ENCODE data around the gene CLDN1. TPM values are rescaled to one million over a fixed set of nuclear protein-coding genes. Genes with fewer than 3 reads are reported as not detected.

CLDN1 gene
- total RNA-seq, 2 donors from 2014 or later = 0.21 to 2.0 TPM

DNA sequence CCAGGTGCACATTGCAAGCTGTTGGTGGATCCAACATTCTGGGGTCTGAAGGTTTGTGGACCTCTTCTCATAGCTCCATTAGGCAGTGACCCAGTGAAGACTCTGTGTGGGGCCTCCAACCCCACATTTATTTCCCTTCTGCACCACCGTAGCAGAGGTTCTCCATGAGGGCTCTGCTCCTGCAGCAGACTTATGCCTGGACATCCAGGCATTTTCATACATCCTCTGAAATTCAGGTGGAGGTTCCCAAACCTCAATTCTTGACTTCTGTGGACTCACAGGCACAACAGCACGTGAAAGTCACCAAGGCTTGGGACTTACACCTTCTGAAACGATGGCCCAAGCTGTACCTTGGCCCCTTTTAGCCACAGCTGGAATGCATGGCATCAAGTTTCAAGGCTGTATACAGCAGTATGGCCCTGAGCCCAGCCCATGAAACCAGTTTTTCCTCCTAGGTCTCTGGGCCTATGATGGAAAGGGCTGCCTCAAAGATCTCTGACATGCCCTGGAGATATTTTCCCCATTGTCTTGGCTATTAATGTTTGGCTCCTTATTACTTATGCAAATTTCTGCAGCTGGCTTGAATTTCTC is 30.2 kb downstream of the CLDN1 start:
- Histone ChIP-seq H3K4me3 (no peak overlapping the region), H3K9me3 (no peaks in the 10 kb centered on the region)
- no peak for ATAC-seq (ENCODE audit: insufficient number of reproducible peaks, low FRiP score, low read depth)

DNA sequence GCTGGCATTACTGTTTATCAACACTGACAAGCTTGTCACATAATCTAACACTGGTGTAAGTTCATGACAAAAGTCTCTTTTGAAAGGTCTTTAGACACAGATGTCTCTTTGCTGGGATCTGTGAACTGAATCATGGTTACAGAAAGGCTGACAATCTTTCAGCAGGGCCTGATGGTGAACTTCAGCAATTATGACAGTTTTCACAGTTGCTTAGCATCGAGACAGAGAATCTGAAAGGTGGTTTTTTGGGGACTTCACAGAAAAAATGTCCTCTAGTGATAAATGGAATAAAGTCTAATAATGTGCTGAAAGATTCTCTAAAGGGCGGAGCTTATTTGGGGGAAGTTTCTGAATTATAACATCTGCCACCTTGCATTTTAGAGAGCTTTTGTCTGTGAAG is 32.3 kb downstream of the CLDN1 start:
- no peaks in the 10 kb centered on the region for H3K36me3 ChIP-seq
- H3K27me3 ChIP-seq (replicated peaks; ENCODE audit: insufficient read depth) = no peaks in the 10 kb centered on the region
- ATAC-seq (ENCODE audit: insufficient number of reproducible peaks, low FRiP score, low read depth) (no peak), DNase-seq (ENCODE audit: low spot score) (no peak)
- H3K4me1 ChIP-seq (ENCODE audit: control insufficient read depth in 1 of 2, low read depth in 2 of 2) = no peaks in the 10 kb centered on the region
- H3K27ac ChIP-seq = no peak overlapping the region
- peaks cover 11% of the 10 kb centered on the region for H3K9me3 ChIP-seq
- H3K4me3 ChIP-seq = no peak overlapping the region
- TF ChIP-seq, protein P1, sequence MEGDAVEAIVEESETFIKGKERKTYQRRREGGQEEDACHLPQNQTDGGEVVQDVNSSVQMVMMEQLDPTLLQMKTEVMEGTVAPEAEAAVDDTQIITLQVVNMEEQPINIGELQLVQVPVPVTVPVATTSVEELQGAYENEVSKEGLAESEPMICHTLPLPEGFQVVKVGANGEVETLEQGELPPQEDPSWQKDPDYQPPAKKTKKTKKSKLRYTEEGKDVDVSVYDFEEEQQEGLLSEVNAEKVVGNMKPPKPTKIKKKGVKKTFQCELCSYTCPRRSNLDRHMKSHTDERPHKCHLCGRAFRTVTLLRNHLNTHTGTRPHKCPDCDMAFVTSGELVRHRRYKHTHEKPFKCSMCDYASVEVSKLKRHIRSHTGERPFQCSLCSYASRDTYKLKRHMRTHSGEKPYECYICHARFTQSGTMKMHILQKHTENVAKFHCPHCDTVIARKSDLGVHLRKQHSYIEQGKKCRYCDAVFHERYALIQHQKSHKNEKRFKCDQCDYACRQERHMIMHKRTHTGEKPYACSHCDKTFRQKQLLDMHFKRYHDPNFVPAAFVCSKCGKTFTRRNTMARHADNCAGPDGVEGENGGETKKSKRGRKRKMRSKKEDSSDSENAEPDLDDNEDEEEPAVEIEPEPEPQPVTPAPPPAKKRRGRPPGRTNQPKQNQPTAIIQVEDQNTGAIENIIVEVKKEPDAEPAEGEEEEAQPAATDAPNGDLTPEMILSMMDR (IDR thresholded peaks at IDR 0.05) = no peak

More for the DNA sequence above, 30.2 kb downstream of the CLDN1 start:
- Histone ChIP-seq H3K27me3 (replicated peaks; ENCODE audit: insufficient read depth) (no peaks in the 10 kb centered on the region), H3K27ac (no peak overlapping the region), H3K36me3 (no peaks in the 10 kb centered on the region), H3K4me1 (ENCODE audit: control insufficient read depth in 1 of 2, low read depth in 2 of 2) (no peaks in the 10 kb centered on the region)
- DNase-seq (ENCODE audit: low spot score) = no peak
- TF ChIP-seq, protein P1 (IDR thresholded peaks at IDR 0.05) = no peak

DNA sequence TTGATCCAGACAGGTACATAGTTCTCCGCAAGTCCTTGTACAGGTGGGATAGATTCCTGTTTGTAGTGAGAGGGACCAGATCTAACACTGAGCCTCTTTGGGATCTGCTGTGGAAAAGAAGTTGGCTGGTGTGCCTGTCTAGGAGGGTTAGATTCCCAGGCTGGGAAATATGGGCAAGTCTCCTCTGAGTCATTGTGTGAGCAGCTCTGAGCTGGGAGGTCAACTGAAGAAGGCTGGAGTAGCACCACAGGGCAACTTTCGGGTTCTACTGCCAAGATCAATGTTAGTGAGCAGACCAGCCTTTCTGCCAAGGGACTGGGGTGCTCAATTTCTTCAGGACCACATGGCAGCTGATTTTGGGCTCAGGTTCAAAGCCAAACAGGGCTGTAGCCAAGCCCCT is 33.4 kb downstream of the CLDN1 start:
- H3K4me3 ChIP-seq = no peak overlapping the region
- no peak for DNase-seq (ENCODE audit: low spot score)

DNA sequence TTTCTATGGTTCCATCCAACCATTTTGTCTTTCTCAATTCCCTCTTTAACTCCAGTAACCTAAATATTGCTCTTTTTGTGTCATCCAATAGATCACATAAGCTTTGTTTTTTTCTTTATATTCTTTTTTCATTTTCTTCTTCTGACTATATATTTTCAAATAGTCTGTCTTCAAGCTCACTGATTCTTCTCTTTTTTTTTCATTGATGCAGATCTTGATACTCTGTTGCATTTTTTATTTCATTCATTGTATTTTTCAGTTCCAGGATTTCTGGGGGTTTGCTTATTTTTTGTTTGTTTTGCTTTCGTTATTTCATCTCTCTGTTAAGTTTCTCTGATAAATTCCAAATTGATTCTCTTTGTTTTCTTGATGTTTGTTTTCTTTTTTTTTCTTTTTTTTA is 36.2 kb downstream of the CLDN1 start:
- H3K27ac ChIP-seq = no peak overlapping the region
- peaks cover 14% of the 10 kb centered on the region for H3K9me3 ChIP-seq
- no peak for ATAC-seq (ENCODE audit: insufficient number of reproducible peaks, low FRiP score, low read depth)
- no peaks in the 10 kb centered on the region for H3K36me3 ChIP-seq
- TF ChIP-seq, protein P1 (IDR thresholded peaks at IDR 0.05) = no peak
- no peak for DNase-seq (ENCODE audit: low spot score)
- H3K4me3 ChIP-seq = no peak overlapping the region
- peaks cover 0 to 3% of the 10 kb centered on the region in 2 donors for H3K4me1 ChIP-seq (ENCODE audit: control insufficient read depth in 1 of 2, low read depth in 2 of 2)
- no peaks in the 10 kb centered on the region for H3K27me3 ChIP-seq (replicated peaks; ENCODE audit: insufficient read depth)

More for the DNA sequence above, 33.4 kb downstream of the CLDN1 start:
- H3K36me3 ChIP-seq = no peaks in the 10 kb centered on the region
- TF ChIP-seq, protein P1 (IDR thresholded peaks at IDR 0.05) = no peak
- H3K27me3 ChIP-seq (replicated peaks; ENCODE audit: insufficient read depth) = no peaks in the 10 kb centered on the region
- H3K27ac ChIP-seq = no peak overlapping the region
- H3K9me3 ChIP-seq = peaks cover 14% of the 10 kb centered on the region
- no peak for ATAC-seq (ENCODE audit: insufficient number of reproducible peaks, low FRiP score, low read depth)
- H3K4me1 ChIP-seq (ENCODE audit: control insufficient read depth in 1 of 2, low read depth in 2 of 2) = no peaks in the 10 kb centered on the region

DNA sequence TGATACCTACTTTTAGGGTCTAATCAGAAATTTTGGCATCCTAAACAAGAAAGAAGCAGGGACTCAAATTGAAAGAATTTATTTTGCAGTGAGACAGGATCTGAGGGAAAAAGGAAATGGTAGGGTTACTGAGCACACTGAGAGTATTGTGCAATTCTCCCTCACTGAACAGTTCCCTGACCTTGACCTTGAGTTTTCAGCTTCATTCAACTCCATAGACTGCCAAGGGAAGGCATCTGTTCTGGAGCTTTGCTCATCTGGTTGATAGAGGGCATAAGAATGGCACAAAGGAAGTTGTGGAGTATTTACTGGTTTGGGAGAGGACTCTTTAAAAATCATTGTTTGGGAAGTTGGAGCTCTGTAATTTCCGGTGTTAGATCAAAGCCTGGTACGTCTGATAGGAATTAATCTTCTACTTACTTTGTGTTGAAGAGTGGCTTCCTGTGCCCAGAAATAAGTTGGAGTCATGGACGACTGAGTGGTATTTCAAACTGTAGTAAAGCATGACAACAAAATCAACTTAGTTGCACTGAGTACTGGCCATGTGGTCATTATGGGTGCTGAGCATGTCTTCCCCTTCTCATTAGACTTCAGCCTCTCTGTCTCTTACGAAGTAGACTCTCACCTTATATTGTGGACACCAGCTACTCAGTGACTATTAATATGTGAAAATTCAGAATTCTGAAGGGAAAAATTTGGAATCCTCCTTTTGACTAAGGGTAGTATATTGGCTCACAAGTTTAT is 40.8 kb downstream of the CLDN1 start:
- Histone ChIP-seq H3K4me1 (ENCODE audit: control insufficient read depth in 1 of 2, low read depth in 2 of 2) (peaks cover 0 to 3% of the 10 kb centered on the region in 2 donors), H3K36me3 (no peaks in the 10 kb centered on the region), H3K27ac (no peak overlapping the region), H3K27me3 (replicated peaks; ENCODE audit: insufficient read depth) (no peaks in the 10 kb centered on the region), H3K9me3 (peaks cover 14% of the 10 kb centered on the region), H3K4me3 (no peak overlapping the region)
- TF ChIP-seq, protein P1 (IDR thresholded peaks at IDR 0.05) = no peak
- no peak for DNase-seq (ENCODE audit: low spot score)
- no peak for ATAC-seq (ENCODE audit: insufficient number of reproducible peaks, low FRiP score, low read depth)

All from thoracic aorta (tissue), 2 donors.